Measurements from ENCODE around the gene KDELR3.
A peak's percentile ranks its signal among the peaks of the same experiment; 100 is the strongest.
"Not testable (repeated sequence)": the region's sequence is repeated elsewhere in the genome, so short reads cannot be mapped to it uniquely, and the experiment has no call there.

Gene KDELR3

DNA sequence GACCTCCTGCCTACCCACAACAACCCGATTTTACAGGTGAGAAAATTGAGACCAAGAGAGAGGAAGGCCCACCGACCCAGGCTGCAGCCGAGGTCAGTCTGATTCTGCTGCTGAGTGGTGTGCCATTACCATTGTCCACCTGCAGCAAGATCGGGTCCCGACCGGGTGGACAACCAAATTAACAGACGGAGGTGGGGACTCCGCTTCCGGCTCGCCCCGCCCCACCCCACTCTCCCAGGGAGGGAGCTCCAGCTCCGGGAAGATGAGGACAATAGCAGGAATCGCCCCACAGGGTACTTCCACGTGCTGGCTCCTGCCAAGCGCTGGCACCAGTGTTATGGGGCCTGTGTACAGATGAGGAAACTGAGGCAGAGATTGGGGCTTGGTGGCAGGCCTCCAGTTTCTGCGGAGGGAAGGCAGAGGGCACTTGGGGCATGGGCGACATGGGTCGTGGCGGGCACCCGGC lies 425 bp upstream of the KDELR3 start:
- no peak for TF ChIP-seq CTCF (conservative IDR thresholded peaks at IDR 0.05)
- H3K27ac ChIP-seq = no peak overlapping the region; the same call in 1 of the 2 replicates

GRCh38 chr22:38468443-38469305 lies 778 bp downstream of the KDELR3 start:
- 0 out of 2 replicates have a peak, but pooled peaks have one; percentile 7 for TF ChIP-seq CTCF (conservative IDR thresholded peaks at IDR 0.05)
- no peak overlapping the region for H3K27ac ChIP-seq

- TF ChIP-seq CTCF (conservative IDR thresholded peaks at IDR 0.05) = no peak
Observed at GRCh38 chr22:38469306-38469781, 1.4 kb downstream of the KDELR3 start.

GRCh38 chr22:38470179-38470578 lies 2.3 kb downstream of the KDELR3 start:
- not testable (repeated sequence) for H3K27ac ChIP-seq

More at GRCh38 chr22:38469306-38469781, 1.4 kb downstream of the KDELR3 start:
- no peak overlapping the region for H3K27ac ChIP-seq

GRCh38 chr22:38471237-38471636 lies 3.3 kb downstream of the KDELR3 start:
- TF ChIP-seq CTCF (conservative IDR thresholded peaks at IDR 0.05) = no peak

DNA sequence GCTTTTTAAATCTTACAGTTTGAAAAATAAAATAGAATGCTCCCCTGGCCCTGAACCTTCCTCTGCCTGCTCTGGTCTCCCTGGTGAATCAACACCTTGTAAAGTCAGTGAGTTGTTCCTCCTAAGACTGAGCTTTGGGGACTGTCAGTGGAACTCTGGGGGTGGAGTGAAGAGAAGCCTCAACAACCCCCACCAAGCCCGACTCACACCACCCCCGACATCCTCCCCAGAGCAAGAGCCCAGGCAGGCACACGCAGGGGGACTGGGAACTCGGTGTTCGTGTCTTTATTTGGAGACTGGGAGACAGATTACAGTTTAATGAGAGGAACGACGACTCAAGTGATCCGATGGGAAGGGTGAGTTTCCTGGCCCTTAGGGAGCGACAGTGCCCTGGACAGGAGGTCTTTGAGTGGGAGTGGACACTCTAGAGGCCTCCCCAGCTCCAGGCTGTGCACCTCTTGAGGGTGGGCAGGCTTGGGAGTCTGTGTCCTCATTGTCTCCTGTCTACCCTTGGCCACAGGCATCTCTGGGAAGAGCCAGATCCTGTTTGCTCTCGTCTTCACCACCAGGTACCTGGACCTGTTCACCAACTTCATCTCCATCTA lies 6.2 kb downstream of the KDELR3 start:
- H3K27ac ChIP-seq = no peak overlapping the region
- TF ChIP-seq CTCF (conservative IDR thresholded peaks at IDR 0.05) = no peak

More at GRCh38 chr22:38471237-38471636, 3.3 kb downstream of the KDELR3 start:
- no peak overlapping the region for H3K27ac ChIP-seq

- TF ChIP-seq CTCF (conservative IDR thresholded peaks at IDR 0.05) = no peak
- H3K27ac ChIP-seq = no peak overlapping the region
Observed at GRCh38 chr22:38477585-38477984, 9.7 kb downstream of the KDELR3 start.

Data from VCaP (cell line).